Measurements from ENCODE around the gene SMC2. TPM values are rescaled to one million over a fixed set of nuclear protein-coding genes. Genes with fewer than 3 reads are reported as not detected.

Gene SMC2
- total RNA-seq, 1 donor from 2014 or later, result 13.1 TPM

- Mint-ChIP-seq H3K4me3 (ENCODE audit: unreplicated experiment) (no peak overlapping the region), H3K27me3 (ENCODE audit: unreplicated experiment) (no peaks in the 10 kb centered on the region), H3K36me3 (ENCODE audit: unreplicated experiment) (peaks cover 19% of the 10 kb centered on the region), H3K9me3 (ENCODE audit: unreplicated experiment) (no peaks in the 10 kb centered on the region), H3K4me1 (ENCODE audit: unreplicated experiment) (peaks cover 17% of the 10 kb centered on the region), H3K27ac (ENCODE audit: unreplicated experiment) (no peak overlapping the region)
- DNase-seq (ENCODE audit: extremely low spot score, unreplicated experiment), result no peak
- no peak for TF ChIP-seq CTCF (IDR thresholded peaks at IDR 0.05)
Measured at GRCh38 chr9:104099630-104100029, 5.5 kb downstream of the SMC2 start.

GRCh38 chr9:104104360-104104759 lies 10.3 kb downstream of the SMC2 start:
- TF ChIP-seq CTCF (IDR thresholded peaks at IDR 0.05), result no peak
- Mint-ChIP-seq H3K9me3 (ENCODE audit: unreplicated experiment) (no peaks in the 10 kb centered on the region), H3K27ac (ENCODE audit: unreplicated experiment) (no peak overlapping the region), H3K4me1 (ENCODE audit: unreplicated experiment) (no peaks in the 10 kb centered on the region), H3K36me3 (ENCODE audit: unreplicated experiment) (peaks cover 17% of the 10 kb centered on the region), H3K4me3 (ENCODE audit: unreplicated experiment) (no peak overlapping the region), H3K27me3 (ENCODE audit: unreplicated experiment) (no peaks in the 10 kb centered on the region)
- no peak for DNase-seq (ENCODE audit: extremely low spot score, unreplicated experiment)

- no peak overlapping the region for H3K27ac Mint-ChIP-seq (ENCODE audit: unreplicated experiment)
- no peak for DNase-seq (ENCODE audit: extremely low spot score, unreplicated experiment)
- no peak overlapping the region for H3K4me3 Mint-ChIP-seq (ENCODE audit: unreplicated experiment)
- H3K36me3 Mint-ChIP-seq (ENCODE audit: unreplicated experiment), result peaks cover 11% of the 10 kb centered on the region
- H3K27me3 Mint-ChIP-seq (ENCODE audit: unreplicated experiment), result no peaks in the 10 kb centered on the region
- H3K4me1 Mint-ChIP-seq (ENCODE audit: unreplicated experiment), result no peaks in the 10 kb centered on the region
- TF ChIP-seq CTCF (IDR thresholded peaks at IDR 0.05), result no peak
- H3K9me3 Mint-ChIP-seq (ENCODE audit: unreplicated experiment), result no peaks in the 10 kb centered on the region
Measured at GRCh38 chr9:104107799-104108198, 13.7 kb downstream of the SMC2 start.

- Mint-ChIP-seq H3K27ac (ENCODE audit: unreplicated experiment) (no peak overlapping the region), H3K27me3 (ENCODE audit: unreplicated experiment) (no peaks in the 10 kb centered on the region), H3K4me1 (ENCODE audit: unreplicated experiment) (no peaks in the 10 kb centered on the region), H3K9me3 (ENCODE audit: unreplicated experiment) (no peaks in the 10 kb centered on the region), H3K36me3 (ENCODE audit: unreplicated experiment) (peaks cover 6% of the 10 kb centered on the region), H3K4me3 (ENCODE audit: unreplicated experiment) (no peak overlapping the region)
- TF ChIP-seq CTCF (IDR thresholded peaks at IDR 0.05), result no peak
- DNase-seq (ENCODE audit: extremely low spot score, unreplicated experiment), result no peak
Measured at GRCh38 chr9:104108315-104108714, 14.2 kb downstream of the SMC2 start.

GRCh38 chr9:104110509-104110908 lies 16.4 kb downstream of the SMC2 start:
- Mint-ChIP-seq H3K9me3 (ENCODE audit: unreplicated experiment) (no peaks in the 10 kb centered on the region), H3K36me3 (ENCODE audit: unreplicated experiment) (peaks cover 4% of the 10 kb centered on the region), H3K27ac (ENCODE audit: unreplicated experiment) (no peak overlapping the region), H3K4me1 (ENCODE audit: unreplicated experiment) (no peaks in the 10 kb centered on the region), H3K27me3 (ENCODE audit: unreplicated experiment) (no peaks in the 10 kb centered on the region), H3K4me3 (ENCODE audit: unreplicated experiment) (no peak overlapping the region)
- TF ChIP-seq CTCF (IDR thresholded peaks at IDR 0.05), result no peak
- DNase-seq (ENCODE audit: extremely low spot score, unreplicated experiment), result no peak

Measured in osteocyte (in vitro differentiated cells).